Measurements from ENCODE around the gene DGCR8.

DNA sequence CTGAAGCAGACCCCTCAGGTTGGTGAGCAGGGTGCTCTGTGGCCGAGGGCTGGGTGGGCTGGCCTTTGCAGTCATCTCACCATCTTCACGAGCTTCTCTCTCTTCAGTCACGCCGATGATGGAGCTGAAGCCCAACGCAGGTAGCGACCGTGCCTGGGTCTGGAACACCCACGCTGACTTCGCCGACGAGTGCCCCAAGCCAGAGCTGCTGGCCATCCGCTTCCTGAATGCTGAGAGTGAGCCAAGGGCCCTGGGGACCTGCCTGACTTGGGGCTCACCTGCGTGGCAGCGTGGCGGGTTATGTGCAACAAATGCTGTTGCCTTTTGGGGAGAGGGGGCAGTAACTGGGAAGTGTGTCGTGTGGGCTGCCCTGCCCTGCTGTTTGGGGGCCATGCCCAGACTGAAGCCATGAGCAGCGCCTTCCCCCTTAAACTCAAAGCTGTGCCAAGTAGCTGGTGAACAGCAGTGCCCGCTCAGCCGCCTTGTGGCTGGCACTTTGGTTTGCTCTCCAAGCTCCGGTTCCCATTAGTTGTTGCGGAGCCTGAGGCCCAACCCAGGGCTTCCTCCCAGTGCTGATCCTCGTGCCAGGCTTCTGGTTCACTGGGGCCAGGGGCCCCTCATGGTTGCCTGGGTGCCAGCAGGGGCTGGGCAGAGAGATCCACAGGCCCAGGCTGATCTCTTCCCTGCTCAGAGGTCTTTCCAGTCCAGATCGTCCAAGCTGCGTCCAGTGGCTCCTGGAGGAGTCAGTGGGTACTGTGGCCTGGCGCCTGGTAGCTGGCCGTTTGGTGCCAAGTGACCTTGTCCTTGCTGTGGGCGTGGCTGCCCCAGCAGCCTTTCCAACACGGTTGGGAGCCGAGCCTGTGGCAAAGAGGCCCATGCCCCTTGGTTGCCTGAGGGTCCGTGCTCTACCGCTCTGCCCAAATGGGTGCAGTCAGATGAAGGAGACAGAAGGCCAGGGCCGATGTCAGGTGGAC, 45.4 kb downstream of the DGCR8 start:
- no peak for TF ChIP-seq POLR2AphosphoS5 (IDR thresholded peaks at IDR 0.05)
- TF ChIP-seq CTCF (IDR thresholded peaks at IDR 0.05): no peak
- TF ChIP-seq POLR2A (IDR thresholded peaks at IDR 0.05): no peak
- TF ChIP-seq EP300 (IDR thresholded peaks at IDR 0.05): no peak
